GM18861 (cell line): Measurements from ENCODE around the gene CBLB.
"Not testable (repeated sequence)": the region's sequence is repeated elsewhere in the genome, so short reads cannot be mapped to it uniquely, and the experiment has no call there.

Experiments
- ATAC-seq: cut with Tn5 transposase; IDR thresholded peaks from one replicate; pipeline ENCODE4 v1.9.1; 2021; ENCODE audit not compliant: unreplicated experiment

CBLB gene

GRCh38 chr3:105823149-105823867, 45.5 kb downstream of the CBLB start:
- no peak for ATAC-seq

- no peak for ATAC-seq
These were observed 46.4 kb downstream of the CBLB start for GRCh38 chr3:105822171-105823123.

- no peak for ATAC-seq
These were observed 47.4 kb downstream of the CBLB start for GRCh38 chr3:105821433-105821832.

GRCh38 chr3:105816833-105817232, 52.0 kb downstream of the CBLB start:
- ATAC-seq, result no peak

- ATAC-seq, result not testable (repeated sequence)
These were observed 53.5 kb downstream of the CBLB start for GRCh38 chr3:105815331-105815730.

- ATAC-seq, result no peak
These were observed 55.1 kb downstream of the CBLB start for GRCh38 chr3:105813710-105814109.

- ATAC-seq, result no peak
These were observed 56.6 kb downstream of the CBLB start for GRCh38 chr3:105812194-105812586.

- no peak for ATAC-seq
These were observed 57.2 kb downstream of the CBLB start for GRCh38 chr3:105811518-105812193.

GRCh38 chr3:105809208-105809888, 59.5 kb downstream of the CBLB start:
- no peak for ATAC-seq

- no peak for ATAC-seq
These were observed 61.1 kb downstream of the CBLB start for GRCh38 chr3:105807701-105808100.

- no peak for ATAC-seq
These were observed 61.7 kb downstream of the CBLB start for GRCh38 chr3:105807146-105807545.

- ATAC-seq, result peak; percentile 45
These were observed 62.5 kb downstream of the CBLB start for GRCh38 chr3:105806359-105806758.

GRCh38 chr3:105805404-105805803, 63.4 kb downstream of the CBLB start:
- no peak for ATAC-seq

- no peak for ATAC-seq
These were observed 66.6 kb downstream of the CBLB start for GRCh38 chr3:105802118-105802706.

- ATAC-seq, result peak; percentile 38
These were observed 67.4 kb downstream of the CBLB start for GRCh38 chr3:105801397-105801796.

- no peak for ATAC-seq
These were observed 68.5 kb downstream of the CBLB start for GRCh38 chr3:105800320-105800719.

GRCh38 chr3:105799286-105799685, 69.5 kb downstream of the CBLB start:
- ATAC-seq, result no peak

- ATAC-seq, result peak; percentile 90
These were observed 70.4 kb downstream of the CBLB start for GRCh38 chr3:105798381-105798934.

GRCh38 chr3:105793040-105793439, 75.8 kb downstream of the CBLB start:
- ATAC-seq, result no peak
